Loucy (cell line): ENCODE results near the gene SHISAL1.

Source experiments
- EZH2phosphoT487 ChIP-seq: fragments of 200-600 bp; IDR thresholded peaks from 2 replicates; pipeline ENCODE4 v1.6.1; 2018; ENCODE audit warnings: antibody characterized with exemption, mild to moderate bottlenecking, moderate library complexity, borderline replicate concordance
- TF ChIP-seq, protein P1 (sequence below): fragments of 200-600 bp; sonication (generic); conservative IDR thresholded peaks from 2 replicates; pipeline ENCODE4 v1.5.1; 2014; ENCODE audit warnings: mild to moderate bottlenecking, antibody characterized with exemption, low read length

DNA sequence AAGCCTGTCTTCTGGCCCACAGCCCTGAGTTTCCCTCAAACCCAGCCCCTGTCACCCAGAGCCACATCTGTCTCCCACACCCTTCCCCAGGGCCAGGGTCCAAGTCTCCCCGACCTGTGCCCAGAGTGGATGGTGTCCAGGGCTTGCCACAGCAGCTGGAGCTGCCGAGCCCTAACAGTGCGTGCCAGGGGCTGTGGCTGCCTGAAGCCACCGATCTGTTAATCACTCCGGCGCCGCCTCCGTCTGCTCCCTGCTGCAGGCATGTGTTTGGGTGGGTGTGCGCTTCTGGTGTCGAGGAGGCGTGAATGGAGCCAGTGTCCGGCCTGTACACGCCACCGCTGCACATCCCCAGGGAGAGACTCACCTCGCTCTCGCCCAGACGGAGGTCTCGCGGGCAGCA is 26.1 kb downstream of the SHISAL1 start:
- TF ChIP-seq, protein P1, sequence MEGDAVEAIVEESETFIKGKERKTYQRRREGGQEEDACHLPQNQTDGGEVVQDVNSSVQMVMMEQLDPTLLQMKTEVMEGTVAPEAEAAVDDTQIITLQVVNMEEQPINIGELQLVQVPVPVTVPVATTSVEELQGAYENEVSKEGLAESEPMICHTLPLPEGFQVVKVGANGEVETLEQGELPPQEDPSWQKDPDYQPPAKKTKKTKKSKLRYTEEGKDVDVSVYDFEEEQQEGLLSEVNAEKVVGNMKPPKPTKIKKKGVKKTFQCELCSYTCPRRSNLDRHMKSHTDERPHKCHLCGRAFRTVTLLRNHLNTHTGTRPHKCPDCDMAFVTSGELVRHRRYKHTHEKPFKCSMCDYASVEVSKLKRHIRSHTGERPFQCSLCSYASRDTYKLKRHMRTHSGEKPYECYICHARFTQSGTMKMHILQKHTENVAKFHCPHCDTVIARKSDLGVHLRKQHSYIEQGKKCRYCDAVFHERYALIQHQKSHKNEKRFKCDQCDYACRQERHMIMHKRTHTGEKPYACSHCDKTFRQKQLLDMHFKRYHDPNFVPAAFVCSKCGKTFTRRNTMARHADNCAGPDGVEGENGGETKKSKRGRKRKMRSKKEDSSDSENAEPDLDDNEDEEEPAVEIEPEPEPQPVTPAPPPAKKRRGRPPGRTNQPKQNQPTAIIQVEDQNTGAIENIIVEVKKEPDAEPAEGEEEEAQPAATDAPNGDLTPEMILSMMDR, result no peak
- TF ChIP-seq EZH2phosphoT487, result no peak
